GM21529 (cell line): ENCODE results near the gene RBMS3.
"Not testable (repeated sequence)": the region's sequence is repeated elsewhere in the genome, so short reads cannot be mapped to it uniquely, and the experiment has no call there.

Source experiments
- ATAC-seq: cut with Tn5 transposase; IDR thresholded peaks from one replicate; pipeline ENCODE4 v1.9.1; 2021; ENCODE audit not compliant: unreplicated experiment

Gene RBMS3

DNA sequence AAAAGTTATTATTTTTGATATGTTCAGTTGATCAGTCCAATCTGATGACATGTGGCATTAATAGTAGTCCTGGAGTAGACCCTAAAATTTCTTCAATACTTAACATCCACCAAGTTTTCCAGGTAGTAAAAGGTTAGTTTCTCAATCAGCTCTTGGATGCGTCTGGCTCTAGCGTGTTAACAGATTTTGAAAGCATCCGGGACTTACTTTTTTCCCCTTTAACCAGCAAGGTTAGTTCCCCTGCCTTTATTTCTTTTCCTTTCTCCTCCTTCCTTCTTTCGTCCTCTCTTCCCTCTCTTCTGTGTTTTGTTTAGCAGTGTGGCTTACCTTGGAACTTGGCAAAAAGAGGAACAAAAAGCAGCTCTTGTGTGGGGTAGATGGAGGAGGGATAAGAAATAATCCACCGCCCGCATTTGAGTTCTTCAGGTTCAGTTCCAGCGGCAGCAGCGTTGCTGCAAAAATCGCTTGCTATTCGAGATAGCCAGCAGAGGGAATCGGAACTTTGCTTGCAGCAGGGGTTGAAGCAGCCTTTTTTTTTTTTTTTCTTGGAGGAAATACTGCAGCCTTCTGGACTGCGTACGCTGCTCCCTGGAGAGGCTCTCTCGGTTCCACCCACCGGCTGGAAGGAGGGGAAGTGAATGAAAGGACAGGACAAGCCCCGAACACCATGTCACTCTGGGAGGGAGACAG lies at the start of gene RBMS3:
TSS of gene RBMS3 (plus strand) at position 668 of the 690 bp plus-strand sequence.
- ATAC-seq = peak; percentile 39

DNA sequence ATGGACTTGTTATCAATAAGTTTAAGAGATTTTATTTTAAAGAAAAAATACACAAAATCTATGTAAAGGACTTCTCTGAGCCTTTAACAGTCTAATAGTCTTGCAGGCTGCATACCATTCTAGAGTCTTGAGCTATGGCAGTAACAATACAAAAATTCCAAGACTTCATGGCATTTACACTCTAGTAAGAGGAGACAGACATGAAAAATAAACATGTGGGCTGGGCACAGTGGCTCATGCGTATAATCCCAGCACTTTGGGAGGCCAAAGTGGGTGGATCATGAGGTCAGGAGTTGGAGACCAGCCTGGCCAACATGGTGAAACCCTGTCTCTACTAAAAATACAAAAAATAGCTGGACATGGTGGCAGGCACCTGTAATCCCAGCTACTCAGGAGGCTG lies 47.7 kb upstream of the RBMS3 start:
- not testable (repeated sequence) for ATAC-seq

DNA sequence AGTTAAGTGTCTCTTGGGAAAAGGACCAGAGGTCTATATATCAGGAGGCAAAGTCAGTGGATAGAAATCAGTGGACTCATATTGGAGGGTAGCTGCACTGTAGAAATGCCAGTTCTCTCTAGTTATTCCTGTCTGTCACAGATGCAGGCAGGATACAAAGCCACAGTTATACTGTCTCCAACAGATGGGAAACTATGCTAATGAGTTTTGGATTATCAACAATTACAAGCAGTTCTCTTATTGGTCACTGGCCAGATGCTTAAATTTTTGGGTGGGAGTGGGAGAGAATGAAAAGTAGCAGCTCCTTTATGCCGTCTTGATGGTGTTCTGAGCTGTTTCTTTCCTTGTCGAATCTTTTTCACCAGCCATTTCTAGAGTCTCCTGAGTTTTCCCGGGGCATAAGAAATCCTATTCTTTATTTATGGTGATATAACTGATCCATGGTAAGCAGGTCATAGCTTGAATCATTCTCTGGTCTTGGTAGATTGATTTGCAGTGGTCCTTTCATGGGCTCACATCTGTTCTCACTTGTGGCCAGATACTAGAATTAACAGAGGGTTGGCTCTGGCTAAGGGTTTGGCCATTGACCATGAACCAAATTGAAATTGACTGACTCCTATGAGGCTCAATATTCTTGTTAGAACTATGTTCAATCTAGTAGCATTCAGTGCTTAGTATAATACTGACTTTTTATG lies 44.6 kb upstream of the RBMS3 start:
- no peak for ATAC-seq

DNA sequence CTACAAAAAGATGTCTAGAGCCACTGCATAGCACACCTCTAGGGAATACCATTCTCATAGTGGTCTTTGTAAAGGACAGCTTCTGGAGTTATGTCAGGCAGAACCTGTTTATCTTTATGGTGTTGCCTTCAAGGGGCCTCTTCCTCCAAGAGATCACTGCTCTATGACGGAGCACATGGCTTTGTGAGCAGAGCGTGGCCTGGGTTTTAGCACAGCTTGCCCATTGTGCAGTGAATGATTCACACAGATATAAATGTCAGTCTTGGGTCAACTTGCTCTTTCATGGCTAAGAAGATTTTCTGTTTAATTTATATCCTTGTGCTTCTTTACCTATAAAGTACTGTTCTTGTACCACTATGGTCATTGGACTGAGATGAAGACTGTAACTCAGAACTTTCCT lies 41.5 kb upstream of the RBMS3 start:
- no peak for ATAC-seq

DNA sequence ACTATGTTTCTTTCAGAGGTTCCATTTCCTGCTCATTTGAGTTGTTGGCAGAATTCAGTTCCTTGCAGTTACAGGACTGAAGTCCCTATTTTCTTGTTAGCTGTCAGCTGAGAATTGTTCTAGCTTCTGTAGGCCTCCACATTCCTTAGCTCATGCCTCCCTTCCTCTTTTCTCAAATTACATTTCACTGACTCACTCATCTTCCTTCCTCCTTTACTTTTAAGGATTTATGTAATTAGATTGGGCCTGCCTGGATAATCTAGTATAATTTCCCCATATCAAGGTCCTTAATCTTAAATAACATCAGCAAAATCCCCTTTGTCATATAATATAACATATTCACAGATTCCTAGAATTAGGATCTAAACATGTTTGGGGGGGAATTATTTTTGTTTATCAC lies 40.6 kb upstream of the RBMS3 start:
- no peak for ATAC-seq

DNA sequence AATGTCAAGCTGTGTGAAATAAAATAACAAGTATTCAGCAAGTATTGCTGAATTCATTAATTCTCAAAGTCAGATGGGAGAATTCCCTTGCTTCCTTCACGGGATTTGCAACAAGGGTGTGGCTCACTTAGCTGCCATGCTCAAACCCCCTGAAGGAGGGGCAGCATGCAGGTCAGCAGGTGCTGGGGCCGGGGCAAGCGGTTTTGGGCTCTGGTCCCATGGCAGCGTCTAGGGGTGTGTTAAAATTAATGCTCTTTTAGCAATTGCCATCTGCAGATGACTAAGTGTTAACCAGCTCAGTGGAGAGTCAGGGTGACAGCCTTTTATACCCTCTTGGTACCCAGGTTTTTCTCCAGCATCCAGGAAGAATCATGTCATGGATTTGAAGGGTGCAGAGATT lies 40.0 kb upstream of the RBMS3 start:
- ATAC-seq = no peak

DNA sequence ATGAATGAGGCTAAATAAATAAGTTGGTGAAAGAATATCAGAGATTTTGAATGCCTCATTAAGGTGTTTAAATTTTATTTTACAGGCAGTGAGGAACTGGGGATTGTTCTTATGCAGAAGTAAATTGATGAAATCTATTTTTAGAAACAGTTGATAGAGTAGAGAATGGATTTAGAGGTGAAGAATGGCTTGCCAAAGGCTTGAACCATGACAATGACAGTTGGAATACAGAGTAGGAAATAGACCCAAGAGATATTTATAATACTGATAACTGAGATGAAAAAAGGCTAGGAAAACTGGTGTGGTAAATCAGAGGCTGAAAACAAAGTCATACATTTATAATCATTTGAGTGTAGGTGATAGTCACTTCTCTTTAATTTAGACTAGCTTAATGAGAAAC lies 39.0 kb upstream of the RBMS3 start:
- no peak for ATAC-seq

DNA sequence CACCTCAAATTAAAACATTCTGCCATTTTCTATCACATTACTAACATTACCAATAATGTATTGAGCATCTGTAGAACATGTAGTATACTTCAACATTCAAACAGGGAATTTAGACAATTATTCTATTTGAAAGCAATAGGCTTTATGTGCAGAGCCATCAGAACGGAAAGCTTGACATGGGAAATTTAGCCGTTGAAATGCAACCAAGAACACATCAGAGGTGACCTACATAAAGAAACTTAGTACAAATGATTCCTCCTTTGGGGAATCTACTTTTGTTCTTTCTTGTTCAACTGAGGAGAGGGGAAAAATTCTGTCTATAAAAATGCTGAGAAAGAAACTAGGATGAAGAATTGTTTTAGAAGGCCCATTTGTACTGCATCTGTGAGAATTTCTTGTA lies 38.6 kb upstream of the RBMS3 start:
- no peak for ATAC-seq

DNA sequence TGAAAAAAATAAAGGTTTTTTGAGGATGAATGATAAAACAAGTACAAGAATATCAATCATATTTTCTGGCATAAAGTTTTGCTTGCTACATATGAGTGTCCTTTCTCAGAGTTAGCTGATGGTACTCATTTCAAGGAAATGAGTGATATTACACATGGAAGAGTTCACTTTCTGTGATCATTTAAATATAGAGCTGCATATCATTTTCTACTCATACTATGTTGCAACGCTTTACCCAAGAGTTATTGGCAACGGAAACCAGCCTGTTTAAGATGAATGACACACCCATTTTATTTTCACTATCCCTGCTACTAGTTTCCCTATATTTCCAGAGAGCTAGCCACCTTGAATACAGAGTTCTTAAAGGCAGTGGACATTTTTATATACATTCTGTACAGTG lies 35.4 kb upstream of the RBMS3 start:
- ATAC-seq = no peak

DNA sequence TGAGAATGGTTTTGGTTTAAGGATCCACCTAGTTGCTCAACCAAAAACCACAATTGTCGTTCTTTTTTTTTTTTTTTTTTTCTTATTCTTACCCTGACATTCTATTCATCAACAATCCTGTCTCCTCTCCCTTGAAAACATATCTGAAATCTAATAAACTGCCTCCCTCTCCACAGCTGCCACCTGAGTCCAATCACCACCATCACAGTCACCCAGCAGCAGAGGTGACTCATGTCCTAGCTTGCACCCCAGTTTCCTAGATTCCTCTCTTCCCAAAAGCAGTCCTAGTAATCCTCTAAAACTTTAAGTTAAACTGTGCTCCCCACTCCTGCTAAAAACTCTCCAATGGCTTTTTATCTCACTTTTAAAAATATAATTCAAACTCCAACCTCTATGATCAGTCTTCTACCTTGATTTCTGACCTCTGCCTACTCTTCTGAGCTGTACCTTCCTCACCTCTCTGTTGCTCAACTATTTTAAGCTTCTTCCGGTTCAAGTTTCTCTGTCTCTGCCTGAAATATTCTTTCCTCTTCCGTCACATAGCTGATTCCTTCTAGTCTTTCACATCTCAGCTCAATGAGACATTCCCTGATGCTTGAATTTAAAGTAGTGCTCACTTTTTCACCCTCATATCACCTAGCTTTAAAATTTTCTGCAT lies 33.7 kb upstream of the RBMS3 start:
- no peak for ATAC-seq

DNA sequence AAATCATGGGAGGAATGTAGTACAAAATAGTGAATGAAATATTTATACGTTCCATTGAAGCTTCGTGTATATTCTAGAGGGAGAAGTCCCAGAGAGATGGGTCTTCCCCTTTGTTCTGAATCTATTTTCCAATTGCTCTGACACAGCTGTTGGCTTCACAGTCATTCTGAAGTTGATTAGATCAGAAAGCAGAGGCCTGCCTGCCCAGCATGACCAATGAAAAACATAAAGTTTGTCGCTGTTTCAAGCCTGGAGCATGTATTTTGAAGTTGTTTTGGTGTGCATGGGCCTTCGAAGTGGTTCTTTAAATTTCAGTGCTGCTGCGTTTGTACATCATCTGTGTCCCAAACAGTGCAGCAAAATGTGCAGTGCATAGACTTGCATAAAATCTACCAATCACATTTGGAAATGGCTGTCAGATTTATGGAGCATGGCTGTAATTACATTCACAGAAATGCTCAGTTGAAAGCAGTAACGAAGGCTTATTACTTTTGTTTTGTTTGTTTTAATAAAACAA lies 31.0 kb upstream of the RBMS3 start:
- ATAC-seq = no peak

DNA sequence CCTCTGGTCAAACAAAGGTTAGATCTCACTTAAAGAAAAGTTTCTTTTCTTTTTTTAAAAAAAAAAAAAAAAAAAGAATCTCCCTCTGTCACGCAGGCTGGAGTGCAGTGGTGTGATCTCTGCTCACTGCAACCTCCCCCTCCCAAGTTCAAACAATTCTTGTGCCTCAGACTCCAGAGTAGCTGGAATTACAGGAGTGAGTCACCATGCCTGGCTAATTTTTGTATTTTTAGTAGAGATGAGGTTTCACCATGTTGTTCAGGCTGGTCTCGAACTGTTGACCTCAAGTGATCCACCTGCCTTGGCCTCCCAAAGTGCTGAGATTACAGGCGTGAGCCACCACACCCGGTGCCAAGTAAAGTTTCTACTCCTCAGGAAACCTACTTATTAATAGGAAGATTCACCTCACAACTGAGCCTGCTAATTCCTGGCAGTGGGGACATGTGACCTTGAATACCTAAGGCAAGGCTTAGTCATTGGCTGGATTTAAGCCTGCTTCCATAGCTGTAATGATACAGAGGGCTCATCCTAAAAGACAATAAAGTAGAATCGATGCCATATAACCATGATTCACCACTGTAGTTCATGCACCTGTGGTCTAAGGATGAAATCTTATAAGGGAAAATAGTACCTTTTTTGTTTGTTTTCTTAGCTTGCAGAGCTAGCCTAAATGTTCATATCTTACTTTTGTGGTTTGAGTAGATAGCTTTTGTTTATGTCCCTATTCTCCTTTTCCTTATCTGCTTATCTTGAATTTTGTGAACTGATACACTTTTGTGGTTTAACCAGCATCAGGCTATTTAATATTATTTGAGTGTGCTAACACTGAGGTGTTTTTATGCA lies 24.8 kb upstream of the RBMS3 start:
- no peak for ATAC-seq

DNA sequence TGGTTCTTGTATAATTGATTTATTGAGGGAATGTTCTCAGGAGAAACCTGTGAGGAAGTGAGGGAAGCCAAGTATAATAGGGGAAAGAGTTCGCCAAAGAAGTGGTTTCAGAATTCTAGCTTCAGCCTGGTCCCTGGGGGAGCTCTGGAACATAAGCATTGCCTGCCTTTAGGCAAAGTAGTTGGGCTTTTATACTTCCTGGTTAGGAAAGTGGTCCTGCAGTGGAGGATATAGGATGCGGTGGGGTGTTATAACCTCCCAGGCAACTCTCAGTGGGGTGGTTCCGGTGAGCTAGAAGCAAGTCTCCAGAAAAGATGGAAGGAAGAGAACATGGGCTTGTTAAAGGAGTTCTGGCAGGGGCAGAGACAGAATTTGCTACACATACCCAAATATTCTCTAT lies 22.7 kb upstream of the RBMS3 start:
- ATAC-seq = no peak

DNA sequence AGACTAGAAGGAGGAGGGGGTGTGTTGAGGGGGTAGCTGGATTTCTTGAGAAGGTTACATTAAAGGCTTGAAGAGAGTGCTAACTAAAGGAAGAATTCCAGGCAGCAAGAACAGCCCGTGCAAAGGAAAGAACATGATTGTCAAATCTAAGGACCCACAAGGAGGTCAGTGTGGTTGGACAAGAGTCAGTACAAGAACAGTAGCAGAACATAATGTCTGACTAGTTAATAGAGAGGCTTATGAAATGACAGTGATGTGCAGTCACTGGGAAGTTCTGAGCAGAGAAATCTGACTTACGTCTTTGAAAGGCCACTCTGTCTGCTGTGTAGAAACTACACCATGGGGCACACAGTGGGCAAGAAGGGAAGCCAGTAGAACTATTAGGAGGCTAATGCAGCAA lies 19.8 kb upstream of the RBMS3 start:
- no peak for ATAC-seq

DNA sequence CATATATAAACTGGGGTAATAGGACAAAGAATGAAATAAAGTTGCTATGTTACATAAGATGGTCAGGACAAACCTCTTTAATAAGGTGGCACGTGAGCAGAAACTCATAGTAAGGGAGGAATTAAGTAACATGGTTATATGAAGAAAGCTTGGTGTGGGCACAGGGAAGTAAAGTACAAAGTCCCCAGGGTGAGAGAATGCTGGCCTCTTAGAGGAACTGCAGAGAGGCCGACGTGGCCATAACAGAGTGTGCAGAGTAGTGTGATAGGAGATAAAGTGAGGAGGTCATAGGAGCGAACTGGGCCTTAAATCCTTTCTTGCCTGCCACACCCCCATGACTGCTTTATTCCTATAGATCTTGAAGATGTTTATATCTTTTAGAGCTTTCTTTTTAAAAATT lies 17.4 kb upstream of the RBMS3 start:
- no peak for ATAC-seq

DNA sequence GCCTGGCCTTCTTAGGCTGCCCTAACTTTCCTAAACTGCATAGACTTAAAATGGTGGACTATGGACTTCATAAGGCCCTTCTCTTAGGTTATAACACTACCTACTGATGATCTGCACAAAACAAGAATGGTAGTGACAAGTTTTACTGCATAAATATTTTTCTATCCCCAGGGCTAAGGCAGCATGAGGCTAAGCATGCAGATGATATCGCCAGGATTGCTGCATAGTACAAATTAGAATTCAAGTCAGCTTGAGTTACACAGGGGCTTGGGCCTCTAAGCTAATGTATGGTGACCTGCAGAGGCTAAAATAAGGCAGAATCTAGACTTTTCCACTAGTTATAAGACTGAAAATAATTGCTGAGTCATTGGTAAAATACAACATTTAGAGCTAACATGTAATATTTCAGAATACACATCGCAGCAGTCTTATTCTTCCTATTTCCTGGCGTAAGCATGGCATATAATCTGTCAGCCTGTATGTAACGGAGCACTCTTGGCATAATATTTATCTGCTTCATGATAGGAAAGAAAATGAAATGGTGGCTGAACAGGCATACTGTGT lies 15.3 kb upstream of the RBMS3 start:
- no peak for ATAC-seq

DNA sequence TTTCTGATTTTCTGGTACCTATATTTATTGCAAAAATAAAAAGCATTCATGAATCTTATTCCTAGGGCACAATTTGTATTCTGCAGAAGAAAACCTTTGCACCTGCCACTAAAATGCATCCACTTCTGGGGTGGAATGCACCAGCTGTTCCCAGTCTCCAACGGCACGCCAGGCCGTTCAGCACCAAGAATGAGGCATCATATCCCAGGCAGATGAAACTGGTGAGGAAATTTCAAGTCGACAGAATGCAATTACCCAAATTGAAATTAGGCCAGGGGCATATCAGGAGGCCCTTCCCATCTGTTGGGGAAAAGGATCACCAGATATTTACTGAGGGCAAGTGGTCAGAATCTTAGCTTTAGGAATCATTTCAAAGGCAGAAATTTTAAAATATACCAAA lies 13.6 kb upstream of the RBMS3 start:
- no peak for ATAC-seq

DNA sequence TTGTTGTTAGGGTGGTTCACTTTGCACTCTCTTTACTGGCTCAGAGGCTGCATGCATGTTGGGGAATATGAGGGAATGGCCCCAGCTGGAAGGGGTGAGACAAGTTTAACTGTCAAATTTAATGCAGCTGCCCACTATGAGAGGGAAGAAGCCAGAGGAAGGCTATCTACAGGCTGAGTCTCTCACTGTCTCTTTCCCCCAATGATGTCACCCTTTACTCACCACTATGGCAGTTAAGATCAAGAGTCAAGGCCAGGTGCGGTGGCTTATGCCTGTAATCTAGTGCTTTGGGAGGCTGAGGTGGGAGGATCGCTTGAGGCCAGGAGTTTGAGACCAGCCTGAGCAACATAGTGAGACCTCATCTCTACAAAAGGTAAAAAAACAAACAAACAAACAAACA lies 12.2 kb upstream of the RBMS3 start:
- no peak for ATAC-seq

DNA sequence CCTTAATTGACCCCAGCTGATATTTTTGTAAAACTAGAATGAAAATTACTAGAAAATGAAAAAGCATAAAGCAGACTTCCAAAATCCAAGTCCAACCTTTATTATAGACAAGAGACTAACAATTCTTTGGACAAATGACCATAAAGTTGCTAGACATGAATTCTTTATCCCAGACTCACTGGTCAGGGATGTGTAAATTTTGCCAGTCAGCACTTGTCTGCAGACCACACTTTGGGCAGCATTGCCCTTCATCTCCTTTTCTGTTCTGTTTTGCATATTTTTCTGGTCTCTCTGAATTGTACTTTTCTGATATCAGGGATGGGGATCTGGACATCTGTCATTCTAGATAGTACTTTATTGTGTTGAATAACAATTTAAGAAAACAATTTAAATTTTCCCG lies 10.1 kb upstream of the RBMS3 start:
- ATAC-seq = no peak

DNA sequence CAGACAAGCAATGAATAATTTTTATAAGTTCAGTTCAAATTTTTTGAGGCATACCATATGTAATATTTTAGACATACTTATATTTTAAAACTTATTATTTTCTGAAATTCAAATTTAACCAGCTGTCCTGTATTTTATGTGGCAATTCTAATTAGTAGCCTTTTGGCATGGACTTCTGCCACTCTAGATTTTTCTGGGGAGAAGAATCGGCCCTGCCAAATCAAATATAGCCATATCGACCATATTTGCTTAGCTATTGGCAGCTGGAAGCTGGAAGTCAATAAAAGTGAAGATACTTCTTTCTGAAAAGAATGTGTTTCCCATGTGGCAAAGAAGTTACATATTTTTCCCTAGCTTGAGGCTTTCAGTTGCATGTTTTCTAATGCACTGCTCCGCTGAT lies 9.4 kb upstream of the RBMS3 start:
- ATAC-seq = no peak

DNA sequence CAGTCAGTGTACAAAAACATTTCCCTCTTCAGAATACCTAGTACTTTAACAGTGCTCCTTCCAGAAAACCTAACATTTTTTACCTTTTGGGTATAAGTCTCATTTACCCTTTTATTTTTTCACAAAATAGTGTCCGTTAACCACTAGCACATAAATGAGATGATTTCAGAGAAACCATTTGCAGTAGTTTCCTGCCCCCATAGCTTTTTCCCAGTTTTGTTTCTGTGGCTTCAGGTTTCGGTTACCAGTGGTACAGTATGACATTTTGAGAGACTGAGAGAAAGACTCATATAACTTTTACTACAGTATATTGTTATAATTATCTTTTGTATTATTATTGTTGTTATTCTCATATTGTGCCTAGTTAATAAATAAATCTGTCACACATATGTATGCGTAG lies 6.2 kb upstream of the RBMS3 start:
- no peak for ATAC-seq
